GM19397 (cell line): ENCODE measurements around the gene LIPC.

ENCODE experiments used
- ATAC-seq: cut with Tn5 transposase; IDR thresholded peaks from one replicate; pipeline ENCODE4 v1.9.1; 2021; ENCODE audit warnings: mild to moderate bottlenecking, moderate library complexity; ENCODE audit not compliant: unreplicated experiment

LIPC gene

GRCh38 chr15:58551084-58551763 lies 119.4 kb downstream of the LIPC start:
- no peak for ATAC-seq

GRCh38 chr15:58551764-58552504 lies 120.1 kb downstream of the LIPC start:
- no peak for ATAC-seq

GRCh38 chr15:58552505-58553364 lies 120.9 kb downstream of the LIPC start:
- ATAC-seq, result no peak

- ATAC-seq, result no peak
Measured at GRCh38 chr15:58553365-58553918, 121.7 kb downstream of the LIPC start.

- ATAC-seq, result no peak
Measured at GRCh38 chr15:58554758-58555157, 123.0 kb downstream of the LIPC start.

GRCh38 chr15:58555162-58556027 lies 123.6 kb downstream of the LIPC start:
- no peak for ATAC-seq

GRCh38 chr15:58556028-58556361 lies 124.2 kb downstream of the LIPC start:
- ATAC-seq, result no peak

- no peak for ATAC-seq
Measured at GRCh38 chr15:58556541-58556940, 124.8 kb downstream of the LIPC start.

GRCh38 chr15:58558777-58559176 lies 127.0 kb downstream of the LIPC start:
- no peak for ATAC-seq

- no peak for ATAC-seq
Measured at GRCh38 chr15:58559904-58560588, 128.3 kb downstream of the LIPC start.

GRCh38 chr15:58561321-58561720 lies 129.5 kb downstream of the LIPC start:
- no peak for ATAC-seq

- ATAC-seq, result no peak
Measured at GRCh38 chr15:58562135-58562534, 130.3 kb downstream of the LIPC start.

- ATAC-seq, result no peak
Measured at GRCh38 chr15:58564981-58565380, 133.2 kb downstream of the LIPC start.

GRCh38 chr15:58565619-58566018 lies 133.8 kb downstream of the LIPC start:
- no peak for ATAC-seq

GRCh38 chr15:58566029-58566428 lies 134.2 kb downstream of the LIPC start:
- ATAC-seq, result no peak

GRCh38 chr15:58568157-58568571 lies 136.4 kb downstream of the LIPC start:
- ATAC-seq, result no peak

GRCh38 chr15:58569455-58569854 lies 137.7 kb downstream of the LIPC start:
- ATAC-seq, result no peak

GRCh38 chr15:58571491-58571890 lies 139.7 kb downstream of the LIPC start:
- ATAC-seq, result no peak

- ATAC-seq, result no peak
Measured at GRCh38 chr15:58572521-58572920, 140.7 kb downstream of the LIPC start.

- ATAC-seq, result no peak
Measured at GRCh38 chr15:58573270-58573669, 141.5 kb downstream of the LIPC start.
